Hepatocyte (in vitro differentiated cells): ENCODE data around the gene GET3. TPM values are rescaled to one million over a fixed set of nuclear protein-coding genes. Genes with fewer than 3 reads are reported as not detected.

Source experiments
- DNase-seq: peaks from one replicate; pipeline ENCODE4 v3.0.0-alpha.2; 2016; ENCODE audit warnings: low spot score
- H2AFZ ChIP-seq: fragments of 200-600 bp; sonication (generic); 2 replicates; pipeline ENCODE4 v1.6.0; 2016; ENCODE audit warnings: antibody characterized with exemption, mild to moderate bottlenecking
- H3K27ac ChIP-seq: fragments of 200-600 bp; sonication (generic); 2 replicates; pipeline ENCODE4 v1.5.1; 2016; ENCODE audit warnings: mild to moderate bottlenecking
- H3K27me3 ChIP-seq: fragments of 200-600 bp; sonication (generic); 2 replicates; pipeline ENCODE4 v1.6.1; 2016
- H3K36me3 ChIP-seq: fragments of 200-600 bp; sonication (generic); replicated peaks from 2 replicates; pipeline ENCODE4 v1.5.1; 2016; ENCODE audit warnings: low read depth; ENCODE audit not compliant: insufficient read depth
- H3K4me1 ChIP-seq: fragments of 200-600 bp; sonication (generic); 2 replicates; pipeline ENCODE4 v1.5.1; 2016; ENCODE audit warnings: mild to moderate bottlenecking, moderate library complexity; ENCODE audit not compliant: insufficient read depth
- H3K4me2 ChIP-seq: fragments of 200-600 bp; sonication (generic); 2 replicates; pipeline ENCODE4 v1.6.0; 2016
- H3K4me3 ChIP-seq: fragments of 200-600 bp; sonication (generic); 2 replicates; pipeline ENCODE4 v1.5.1; 2016; ENCODE audit warnings: mild to moderate bottlenecking
- H3K79me2 ChIP-seq: fragments of 200-600 bp; sonication (generic); 2 replicates; pipeline ENCODE4 v1.6.0; 2017; ENCODE audit warnings: mild to moderate bottlenecking
- H3K9me2 ChIP-seq: fragments of 200-600 bp; sonication (generic); replicated peaks from 2 replicates; pipeline ENCODE4 v1.6.0; 2017; ENCODE audit warnings: mild to moderate bottlenecking; ENCODE audit not compliant: insufficient read depth
- H3K9me3 ChIP-seq: fragments of 200-600 bp; sonication (generic); 2 replicates; pipeline ENCODE4 v1.5.1; 2016; ENCODE audit warnings: low read depth, mild to moderate bottlenecking
- H4K20me1 ChIP-seq: fragments of 200-600 bp; sonication (generic); 2 replicates; pipeline ENCODE4 v1.6.0; 2016; ENCODE audit warnings: mild to moderate bottlenecking; ENCODE audit not compliant: insufficient read depth, poor library complexity, severe bottlenecking
- CTCF ChIP-seq: fragments of 200-600 bp; sonication (generic); IDR thresholded peaks from 2 replicates; pipeline ENCODE4 v1.5.1; 2016; ENCODE audit warnings: antibody characterized with exemption, mild to moderate bottlenecking; ENCODE audit not compliant: poor library complexity
- EZH2 ChIP-seq: fragments of 200-600 bp; sonication (generic); IDR thresholded peaks from 2 replicates; pipeline ENCODE4 v1.6.1; 2016; ENCODE audit warnings: antibody characterized with exemption, mild to moderate bottlenecking, borderline replicate concordance
- EZH2phosphoT487 ChIP-seq: fragments of 200-600 bp; sonication (generic); IDR thresholded peaks from one replicate; pipeline ENCODE4 v1.6.1; 2018; ENCODE audit warnings: antibody characterized with exemption, mild to moderate bottlenecking, low read depth, moderate library complexity; ENCODE audit not compliant: unreplicated experiment, severe bottlenecking
- WGBS: methylation state at CpG from one replicate; pipeline ENCODE4 v1.1.6; 2016; ENCODE audit warnings: low lambda C conversion rate; ENCODE audit errors: missing lambda C conversion rate; 5-methylcytosine and 5-hydroxymethylcytosine counted together
- polyA plus RNA-seq: library from polyadenylated mRNA; unstranded; fragments of >200 nt; fragmentation: Nextera tagmentation; extraction: Ambion mirVana; gene quantifications from 2 replicates; pipeline ENCODE4 v1.2.1, GENCODE V29; 2016
- total RNA-seq: library from RNA; depleted of rRNA; stranded (reverse); fragments of >200 nt; gene quantifications from 2 replicates; pipeline ENCODE4 v1.2.3, GENCODE V29; 2014

The GET3 gene
- total RNA-seq (52.3 and 79.6 TPM in 2 replicates), polyA plus RNA-seq (85.4 and 108 TPM in 2 replicates)

- DNase-seq: peak; percentile 97
- TF ChIP-seq EZH2phosphoT487: no peak
- peak within 1 kb of the TSS; percentile 92 for H3K27ac ChIP-seq
- H2AFZ ChIP-seq: peak within 1 kb of the TSS; percentile 52
- no peaks in the 10 kb centered on the region for H3K9me2 ChIP-seq
- H3K4me1 ChIP-seq: peaks cover 9% of the 10 kb centered on the region
- H3K4me2 ChIP-seq: peak within 1 kb of the TSS; percentile 67
- H3K4me3 ChIP-seq: peak within 1 kb of the TSS; percentile 46
- H3K9me3 ChIP-seq: no peaks in the 10 kb centered on the region
- H4K20me1 ChIP-seq: peaks cover 17% of the 10 kb centered on the region
- peaks cover 46% of the 10 kb centered on the region for H3K79me2 ChIP-seq
- H3K27me3 ChIP-seq: no peaks in the 10 kb centered on the region
- H3K36me3 ChIP-seq: no peaks in the 10 kb centered on the region
- 1% methylated on average over 24 of the region's 29 CpGs for WGBS
Observed at GRCh38 chr19:12736995-12737834, at the start of gene GET3. Gene GET3, plus strand, starts transcription at chr19:12737497. Its CDS starts 9 bp downstream, at chr19:12737506.

GRCh38 chr19:12689012-12689411, 48.3 kb upstream of the GET3 start:
- H3K9me3 ChIP-seq: no peaks in the 10 kb centered on the region
- H4K20me1 ChIP-seq: no peaks in the 10 kb centered on the region
- no peak overlapping the region for H3K27ac ChIP-seq
- H2AFZ ChIP-seq: no peak overlapping the region
- no peak for DNase-seq
- TF ChIP-seq EZH2phosphoT487: no peak
- TF ChIP-seq CTCF: no peak
- TF ChIP-seq EZH2: no peak
- WGBS: 96% methylated on average over 12 of the region's 12 CpGs
- H3K36me3 ChIP-seq: no peaks in the 10 kb centered on the region
- H3K4me3 ChIP-seq: no peak overlapping the region
- no peak overlapping the region for H3K4me2 ChIP-seq
- H3K27me3 ChIP-seq: no peaks in the 10 kb centered on the region
- H3K4me1 ChIP-seq: no peaks in the 10 kb centered on the region
- H3K9me2 ChIP-seq: no peaks in the 10 kb centered on the region
- H3K79me2 ChIP-seq: no peaks in the 10 kb centered on the region

GRCh38 chr19:12689581-12690216, 47.6 kb upstream of the GET3 start:
- Histone ChIP-seq H3K4me1 (no peaks in the 10 kb centered on the region), H3K4me2 (no peak overlapping the region), H3K4me3 (no peak overlapping the region), H3K27ac (no peak overlapping the region), H3K9me2 (no peaks in the 10 kb centered on the region), H3K79me2 (no peaks in the 10 kb centered on the region), H4K20me1 (no peaks in the 10 kb centered on the region), H2AFZ (no peak overlapping the region), H3K27me3 (no peaks in the 10 kb centered on the region), H3K9me3 (no peaks in the 10 kb centered on the region), H3K36me3 (no peaks in the 10 kb centered on the region)
- 91% methylated on average over 24 of the region's 26 CpGs for WGBS
- DNase-seq: no peak
- TF ChIP-seq CTCF: no peak
- TF ChIP-seq EZH2: no peak
- TF ChIP-seq EZH2phosphoT487: no peak

- H2AFZ ChIP-seq: no peak overlapping the region
- no peaks in the 10 kb centered on the region for H4K20me1 ChIP-seq
- H3K9me3 ChIP-seq: no peaks in the 10 kb centered on the region
- H3K4me1 ChIP-seq: peaks cover 5% of the 10 kb centered on the region
- no peak for DNase-seq
- H3K27ac ChIP-seq: no peak overlapping the region
- H3K4me3 ChIP-seq: no peak overlapping the region
- H3K9me2 ChIP-seq: no peaks in the 10 kb centered on the region
- no peaks in the 10 kb centered on the region for H3K36me3 ChIP-seq
- 91% methylated on average over 5 of the region's 5 CpGs for WGBS
- H3K4me2 ChIP-seq: no peak overlapping the region
- TF ChIP-seq EZH2phosphoT487 (no peak), EZH2 (no peak), CTCF (no peak)
- H3K27me3 ChIP-seq: no peaks in the 10 kb centered on the region
- H3K79me2 ChIP-seq: no peaks in the 10 kb centered on the region
Observed at GRCh38 chr19:12692960-12693359, 44.3 kb upstream of the GET3 start.
